Measurements from ENCODE around the gene TARS2.

- no peak for TF ChIP-seq ZSCAN29 (CRISPR knock-in tag; conservative IDR thresholded peaks at IDR 0.05)
- TF ChIP-seq ZNF430 (CRISPR knock-in tag; IDR thresholded peaks at IDR 0.05): peak; percentile 79
- TF ChIP-seq POLR2AphosphoS2 (IDR thresholded peaks at IDR 0.05; ENCODE audit: low read depth, low read length): no peak
- TF ChIP-seq CTCF (CRISPR knock-in tag; IDR thresholded peaks at IDR 0.05): no peak; the same call in 1 of the 2 replicates
- TF ChIP-seq ZBTB39 (CRISPR knock-in tag; IDR thresholded peaks at IDR 0.05): no peak
- TF ChIP-seq EP300 (IDR thresholded peaks at IDR 0.05; ENCODE audit: low read depth in 2 of 2, low read length in 2 of 2): peak in 1 of 2 experiments; percentile 14; a peak in 1 of 4 replicates
- TF ChIP-seq EP300 (CRISPR knock-in tag; IDR thresholded peaks at IDR 0.05; ENCODE audit: borderline replicate concordance): no peak
- TF ChIP-seq ZNF660 (CRISPR knock-in tag; IDR thresholded peaks at IDR 0.05; ENCODE audit: borderline replicate concordance, low read depth): no peak
- TF ChIP-seq ZNF460 (CRISPR knock-in tag; IDR thresholded peaks at IDR 0.05; ENCODE audit: borderline replicate concordance): no peak; the same call in 1 of the 2 replicates
- no peak for TF ChIP-seq JUND (CRISPR knock-in tag; IDR thresholded peaks at IDR 0.05)
- TF ChIP-seq NFATC3 (CRISPR knock-in tag; IDR thresholded peaks at IDR 0.05): peak; percentile 10; the same call in 1 of the 2 replicates
- TF ChIP-seq SRSF1 (optimal IDR thresholded peaks at IDR 0.05; ENCODE audit: low read depth, low read length): peak; percentile 79
- TF ChIP-seq SIN3A (IDR thresholded peaks at IDR 0.05; ENCODE audit: borderline replicate concordance, low read depth, low read length): no peak
Measured at GRCh38 chr1:150515328-150516049, 28.3 kb downstream of the TARS2 start, which contains the start of gene FALEC.
